HG03103 (cell line): Measurements from ENCODE around the gene STX1B.
"Not testable (repeated sequence)": the region's sequence is repeated elsewhere in the genome, so short reads cannot be mapped to it uniquely, and the experiment has no call there.

Experiments used
- ATAC-seq: cut with Tn5 transposase; IDR thresholded peaks from one replicate; pipeline ENCODE4 v1.9.1; 2021; ENCODE audit warnings: low read depth; ENCODE audit not compliant: unreplicated experiment

The STX1B gene

DNA sequence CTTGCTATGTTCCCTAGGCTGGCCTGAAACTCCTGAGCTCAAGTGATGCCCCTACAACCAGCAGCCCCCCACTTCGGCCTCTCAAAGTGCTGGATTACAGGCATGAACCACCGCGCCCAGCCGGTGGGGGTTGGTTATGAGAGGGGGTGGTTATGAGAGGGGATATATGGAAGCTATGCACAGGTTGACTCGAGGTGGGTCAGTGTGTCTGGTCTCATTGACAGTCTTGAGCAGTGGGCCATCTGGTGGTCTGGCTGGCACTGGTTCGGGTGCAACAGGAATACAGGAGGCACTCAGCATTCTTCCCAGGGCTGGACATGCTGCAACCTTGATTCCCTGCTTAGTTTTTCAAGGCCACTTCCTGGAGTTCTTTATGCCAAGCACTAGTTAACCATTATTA is 5.6 kb upstream of the STX1B start:
- ATAC-seq: no peak

DNA sequence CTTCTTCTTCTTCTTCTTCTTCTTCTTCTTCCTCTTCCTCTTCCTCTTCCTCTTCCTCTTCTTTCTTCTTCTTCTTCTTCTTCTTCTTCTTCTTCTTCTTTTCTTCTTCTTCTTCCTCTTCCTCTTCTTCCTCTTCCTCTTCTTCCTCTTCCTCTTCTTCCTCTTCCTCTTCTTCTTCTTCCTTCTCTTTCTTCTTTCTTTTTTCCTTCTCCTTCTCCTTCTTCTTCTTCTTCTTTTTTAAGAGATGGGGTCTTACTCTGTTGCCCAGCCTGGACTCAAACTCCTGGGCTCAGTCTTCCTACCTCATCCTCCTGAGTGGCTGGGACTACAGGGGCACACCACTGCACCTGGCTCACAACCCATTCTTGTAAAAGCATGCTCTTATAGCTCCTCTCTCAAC is 2.9 kb upstream of the STX1B start:
- not testable (repeated sequence) for ATAC-seq

DNA sequence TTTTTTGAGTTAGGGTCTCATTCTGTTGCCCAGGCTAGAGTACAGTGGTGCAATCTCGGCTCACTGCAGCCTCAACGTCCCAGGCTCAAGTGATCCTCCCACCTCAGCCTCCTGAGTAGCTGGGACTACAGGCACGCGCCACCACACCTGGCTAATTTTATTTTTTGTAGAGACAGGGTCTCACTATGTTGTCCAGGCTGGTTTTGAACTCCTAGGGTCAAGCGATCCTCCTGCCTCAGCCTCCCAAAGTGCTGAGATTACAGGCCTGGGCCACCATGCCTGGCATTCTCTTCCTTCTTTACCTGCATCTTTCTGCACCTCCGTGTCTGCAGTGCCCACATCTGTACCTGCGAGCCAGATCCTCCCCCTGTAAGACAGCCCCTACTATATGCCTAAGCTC is 1.4 kb upstream of the STX1B start:
- not testable (repeated sequence) for ATAC-seq

DNA sequence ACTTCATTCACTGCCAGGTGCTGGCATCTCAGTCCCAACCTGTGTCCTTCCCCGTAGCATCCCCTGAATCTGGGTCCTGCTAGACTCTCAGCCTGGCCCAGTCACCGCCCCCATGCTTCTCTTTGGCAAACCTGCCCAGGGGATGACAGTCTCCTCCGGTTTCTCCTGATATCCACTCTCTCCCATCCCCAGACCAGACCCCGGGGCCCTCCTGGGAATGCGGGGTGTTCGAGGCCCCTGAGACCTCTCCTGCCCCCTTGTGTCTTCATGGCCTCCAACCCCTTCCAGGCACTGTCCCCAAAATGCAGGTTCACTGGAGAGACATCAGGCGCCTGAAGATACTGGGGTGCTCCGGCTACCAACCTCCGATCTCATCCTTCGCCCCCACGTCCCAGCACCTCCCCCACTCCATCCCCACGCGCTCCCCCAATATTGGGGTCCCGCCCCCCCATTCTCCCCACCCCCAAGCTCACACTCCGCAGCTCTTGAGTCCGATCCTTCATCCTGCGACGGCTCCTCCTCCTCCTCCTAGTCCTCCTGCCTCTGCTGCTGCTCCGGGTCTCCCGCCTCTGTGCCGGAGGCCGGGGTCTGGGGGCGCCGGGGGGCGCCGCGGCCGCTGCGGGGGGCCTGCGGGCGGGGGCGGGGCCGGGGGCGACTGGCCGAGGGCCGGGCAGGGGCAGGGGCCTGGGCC is 399 bp downstream of the STX1B start:
- ATAC-seq: no peak

DNA sequence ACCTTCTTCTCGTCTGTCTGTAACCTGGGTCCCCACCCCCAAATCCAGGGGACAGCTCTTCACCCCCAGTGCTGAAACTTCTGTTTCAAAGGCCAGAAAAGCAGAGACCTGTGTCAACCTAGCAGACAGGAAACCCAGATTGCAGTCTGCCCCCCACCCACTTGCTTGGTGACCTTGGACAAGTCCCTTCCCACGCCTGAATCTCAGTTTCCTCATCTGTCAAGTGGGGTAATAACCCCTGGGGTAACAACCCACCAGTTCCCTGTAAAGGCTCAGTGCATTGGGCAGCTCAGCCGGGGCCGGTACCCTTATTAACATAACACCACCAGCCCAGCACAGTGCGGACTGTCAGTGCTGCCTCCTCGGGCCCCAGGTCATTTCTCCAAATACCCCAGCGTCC is 1.3 kb downstream of the STX1B start:
- ATAC-seq: no peak

DNA sequence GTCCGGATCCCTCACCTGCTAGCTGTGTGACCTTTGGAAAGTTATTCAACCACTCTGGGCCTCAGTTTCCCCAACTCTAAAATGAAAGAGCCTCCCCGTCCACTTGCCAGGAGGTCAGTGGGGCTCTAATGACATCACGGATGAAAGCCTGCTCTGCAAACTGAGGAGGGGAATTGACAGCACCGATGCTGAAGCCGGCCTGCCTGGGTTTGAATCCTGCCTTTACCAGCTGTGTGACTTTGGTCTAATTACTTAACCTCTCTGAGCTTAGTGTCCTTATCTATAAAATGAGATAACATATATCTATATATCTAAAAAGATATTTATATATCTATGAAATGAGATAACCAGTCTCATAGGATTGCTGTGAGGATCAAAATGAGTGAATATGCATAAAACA is 1.9 kb downstream of the STX1B start:
- no peak for ATAC-seq

DNA sequence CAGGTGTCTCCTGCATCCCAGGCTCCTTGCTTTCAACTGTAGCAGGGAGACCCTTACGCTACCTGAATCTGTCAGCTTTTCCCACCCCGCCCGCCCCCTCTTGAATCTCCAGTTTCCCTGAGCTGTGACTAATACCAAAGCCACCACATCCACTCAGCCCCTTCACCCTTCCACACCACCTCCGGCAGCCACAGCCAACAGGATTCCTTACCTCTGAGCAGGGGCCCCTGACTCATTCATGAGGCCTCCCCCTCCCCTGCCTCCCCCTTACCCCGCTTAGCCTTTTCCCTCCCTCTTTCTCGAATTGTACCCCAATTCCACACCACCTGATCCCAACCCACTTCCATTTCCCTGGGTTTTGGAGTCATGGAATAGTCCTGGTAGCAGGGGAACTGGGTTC is 2.3 kb downstream of the STX1B start:
- ATAC-seq: no peak

DNA sequence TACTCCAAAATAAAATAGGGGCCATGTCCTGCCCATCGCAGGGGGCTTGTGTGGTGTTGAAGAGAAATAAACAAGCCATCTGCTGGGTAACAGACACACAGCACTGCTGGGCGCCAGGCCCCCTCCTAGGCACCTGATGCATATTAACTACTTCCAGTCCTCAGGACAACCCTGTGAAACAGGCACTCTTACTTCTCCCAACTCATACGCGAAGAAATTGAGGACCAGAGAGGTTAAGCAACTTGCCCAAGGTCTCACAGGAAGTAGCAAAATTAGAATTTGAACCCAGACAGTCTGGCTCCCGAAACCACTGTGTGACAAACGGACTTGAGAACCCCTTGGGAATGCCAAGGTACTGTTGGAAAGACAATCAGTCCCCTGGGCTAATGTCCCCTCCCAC is 2.8 kb downstream of the STX1B start:
- ATAC-seq: no peak

DNA sequence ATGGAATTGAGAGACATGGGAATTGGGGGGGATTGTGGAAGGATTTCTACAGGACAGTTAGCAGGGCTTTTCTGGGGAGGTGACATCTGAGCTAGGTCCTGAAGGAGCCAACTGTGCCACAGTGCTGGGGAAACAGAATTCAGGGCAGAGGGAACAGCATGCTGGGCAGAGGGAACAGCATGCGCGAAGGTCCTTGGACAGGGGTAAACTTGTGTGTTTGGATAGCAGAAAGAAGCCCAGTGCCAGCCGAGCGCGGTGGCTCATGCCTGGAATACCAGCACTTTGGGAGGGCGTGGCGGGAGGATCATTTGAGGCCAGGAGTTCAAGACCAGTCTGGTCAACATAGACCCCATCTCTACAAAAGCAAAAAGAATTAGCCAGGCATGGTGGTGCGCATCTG is 3.8 kb downstream of the STX1B start:
- ATAC-seq: no peak

DNA sequence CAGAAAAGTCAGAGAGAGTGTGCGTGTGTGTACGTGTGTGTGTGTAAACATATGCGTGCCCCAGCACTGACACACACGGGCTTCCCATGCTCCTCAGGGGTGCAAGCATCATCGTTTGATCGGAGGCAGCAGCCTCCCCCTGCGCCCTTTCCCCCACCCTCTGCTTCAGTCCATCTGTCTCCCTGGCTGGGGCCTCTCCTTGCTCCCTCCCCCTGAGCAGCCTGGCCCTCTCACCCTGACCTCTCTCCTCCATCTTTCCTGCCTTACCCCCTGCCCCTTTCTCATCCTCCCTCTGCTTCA is 4.4 kb downstream of the STX1B start:
- no peak for ATAC-seq

DNA sequence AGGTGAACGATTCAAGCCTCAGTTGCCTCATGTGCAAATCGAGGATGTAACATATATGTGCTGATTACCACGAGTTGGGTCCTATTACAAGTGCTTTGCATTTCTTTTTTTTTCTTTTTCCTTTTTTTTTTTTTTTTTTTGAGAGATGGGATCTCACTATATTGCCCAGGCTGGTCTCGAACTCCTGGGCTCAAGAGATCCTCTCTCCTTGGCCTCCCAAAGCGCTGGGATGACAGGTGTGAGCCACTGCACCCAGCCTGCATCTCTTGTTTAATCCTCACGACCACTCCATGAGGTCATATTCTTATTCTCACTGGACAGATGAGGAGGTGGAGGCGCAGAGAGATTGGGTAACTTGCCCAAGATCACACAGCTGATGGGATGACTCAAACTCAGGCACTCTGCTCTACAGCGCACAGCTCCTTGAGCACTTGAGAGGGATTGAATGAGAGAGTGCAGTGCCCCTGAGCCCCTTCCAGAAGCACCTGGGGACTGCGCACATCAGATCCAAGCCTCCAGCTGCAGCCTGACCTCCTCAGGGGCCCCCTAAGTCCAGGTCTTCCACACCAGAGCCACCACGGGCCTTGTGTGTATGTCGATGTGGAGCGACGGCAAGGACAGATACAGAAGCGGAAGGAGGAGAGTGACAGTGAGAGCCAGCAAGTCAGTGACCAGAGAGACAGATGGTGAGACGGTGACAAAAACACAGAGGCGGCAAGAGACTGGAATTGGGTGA is 4.9 kb downstream of the STX1B start:
- ATAC-seq: no peak

DNA sequence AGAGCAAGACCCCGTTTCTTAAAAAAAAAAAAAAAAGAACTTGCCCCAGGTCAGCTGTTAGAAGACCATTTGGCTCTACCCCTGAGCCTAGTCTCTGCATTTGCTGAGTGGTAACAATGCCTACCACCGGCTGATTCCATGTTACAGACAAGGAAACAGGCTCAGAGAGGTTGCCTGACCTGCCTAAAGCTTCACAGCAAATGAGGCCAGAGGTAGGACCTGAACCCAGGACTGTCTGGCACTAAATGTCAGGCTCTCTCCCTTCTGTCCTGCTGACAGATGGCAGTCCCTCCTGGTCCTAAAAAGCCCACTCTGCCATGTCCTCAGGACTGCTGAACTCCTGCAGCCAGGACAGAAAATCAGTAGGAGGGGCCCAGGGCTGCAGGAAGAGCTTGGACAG is 5.8 kb downstream of the STX1B start:
- ATAC-seq: no peak

DNA sequence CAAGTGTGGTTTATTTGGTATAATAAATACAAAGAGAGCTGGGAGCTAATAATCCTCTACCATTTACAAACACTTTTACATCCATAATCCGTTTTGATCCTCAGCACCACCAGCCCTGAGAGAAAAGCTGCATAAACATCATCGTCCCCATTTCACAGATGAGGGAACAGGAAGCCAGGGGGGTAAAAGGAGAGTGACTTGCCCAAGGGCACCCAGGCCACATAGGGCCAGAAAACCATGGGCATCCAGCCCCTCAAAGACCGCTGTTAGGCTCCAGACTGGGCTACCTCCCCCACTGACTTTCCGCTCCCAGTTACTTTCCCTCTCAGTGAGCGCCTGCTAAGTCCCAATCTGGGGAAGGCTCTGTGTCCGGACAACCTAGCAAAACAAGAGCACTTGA is 6.7 kb downstream of the STX1B start:
- ATAC-seq: no peak

DNA sequence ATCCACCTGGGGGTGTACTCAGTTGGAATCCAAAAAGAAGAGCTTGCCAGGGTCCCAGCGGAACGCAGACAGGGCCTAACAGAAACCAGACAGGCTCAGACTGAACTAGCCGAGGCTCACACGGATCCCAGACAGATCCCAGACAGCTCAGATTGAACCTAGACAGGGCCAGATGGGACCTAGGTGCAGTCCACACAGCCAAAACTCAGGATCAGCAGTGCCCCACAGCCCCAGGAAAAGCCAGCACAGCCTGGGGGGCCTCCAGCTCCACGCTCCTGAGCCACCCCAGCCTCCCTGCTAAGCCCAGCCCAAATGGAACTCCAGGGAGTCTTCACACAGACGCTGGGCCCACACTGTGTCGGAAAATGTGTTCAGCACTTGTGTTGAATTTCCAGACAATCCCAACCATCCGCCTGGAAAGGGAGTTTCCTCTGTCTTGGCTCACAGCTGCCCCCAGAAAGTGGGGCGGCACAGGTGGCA is 7.5 kb downstream of the STX1B start:
- no peak for ATAC-seq

DNA sequence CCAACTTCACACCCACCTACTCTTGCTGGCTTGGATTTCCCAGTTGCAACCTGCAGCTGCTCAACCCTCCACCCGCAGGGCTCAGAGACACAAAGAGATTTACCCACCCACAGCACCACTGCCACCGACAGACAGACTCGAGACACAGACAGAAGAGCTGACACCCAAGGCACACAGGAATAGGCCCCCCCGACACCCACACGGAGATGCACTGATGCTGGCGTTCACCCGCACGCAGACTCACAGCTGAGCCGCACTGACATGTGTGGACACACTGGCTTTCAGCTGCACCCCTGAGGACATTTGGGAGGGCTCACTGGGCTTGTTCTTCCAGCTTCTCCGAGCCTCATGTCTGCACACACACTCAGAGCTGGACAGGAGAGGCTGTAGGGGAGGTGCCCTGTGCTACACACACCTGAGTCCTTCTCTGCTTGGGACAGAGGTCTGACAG is 8.2 kb downstream of the STX1B start:
- ATAC-seq: no peak

DNA sequence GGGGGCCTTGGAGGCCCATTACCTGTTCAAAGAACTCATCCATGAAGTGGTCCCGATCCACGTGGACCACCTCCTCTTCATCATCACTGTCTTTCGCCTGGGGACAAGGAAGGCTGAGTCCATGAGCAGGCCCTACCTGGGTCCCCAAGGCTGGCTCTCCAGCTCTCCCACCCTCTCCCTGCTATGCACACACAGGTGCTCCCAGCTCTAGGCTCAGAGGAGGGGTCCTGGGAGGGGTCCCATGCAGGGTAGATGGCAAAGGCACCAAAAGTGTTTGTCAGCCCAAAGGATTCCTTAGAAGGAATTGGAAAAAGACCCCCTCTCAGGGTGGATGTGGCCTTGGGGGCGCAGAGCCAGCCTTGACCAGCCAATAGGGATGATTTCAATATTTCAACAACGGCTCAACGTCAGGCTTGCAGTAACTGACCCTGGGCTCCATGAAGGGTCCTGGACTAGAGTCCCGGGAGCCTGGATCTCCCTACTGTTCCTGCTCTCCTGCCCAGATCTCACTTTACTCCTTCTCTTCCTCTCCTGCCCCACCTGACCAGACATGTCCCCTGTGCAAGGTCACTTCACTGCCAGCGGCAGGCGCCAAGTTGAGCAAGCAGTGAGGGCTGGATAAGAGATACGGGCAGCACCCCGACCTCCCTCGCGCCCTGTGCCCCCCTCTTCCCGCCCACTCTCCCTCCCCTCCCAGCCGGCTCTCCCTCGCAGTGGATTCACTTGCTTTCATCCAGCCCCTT is 8.8 kb downstream of the STX1B start:
- ATAC-seq: no peak

DNA sequence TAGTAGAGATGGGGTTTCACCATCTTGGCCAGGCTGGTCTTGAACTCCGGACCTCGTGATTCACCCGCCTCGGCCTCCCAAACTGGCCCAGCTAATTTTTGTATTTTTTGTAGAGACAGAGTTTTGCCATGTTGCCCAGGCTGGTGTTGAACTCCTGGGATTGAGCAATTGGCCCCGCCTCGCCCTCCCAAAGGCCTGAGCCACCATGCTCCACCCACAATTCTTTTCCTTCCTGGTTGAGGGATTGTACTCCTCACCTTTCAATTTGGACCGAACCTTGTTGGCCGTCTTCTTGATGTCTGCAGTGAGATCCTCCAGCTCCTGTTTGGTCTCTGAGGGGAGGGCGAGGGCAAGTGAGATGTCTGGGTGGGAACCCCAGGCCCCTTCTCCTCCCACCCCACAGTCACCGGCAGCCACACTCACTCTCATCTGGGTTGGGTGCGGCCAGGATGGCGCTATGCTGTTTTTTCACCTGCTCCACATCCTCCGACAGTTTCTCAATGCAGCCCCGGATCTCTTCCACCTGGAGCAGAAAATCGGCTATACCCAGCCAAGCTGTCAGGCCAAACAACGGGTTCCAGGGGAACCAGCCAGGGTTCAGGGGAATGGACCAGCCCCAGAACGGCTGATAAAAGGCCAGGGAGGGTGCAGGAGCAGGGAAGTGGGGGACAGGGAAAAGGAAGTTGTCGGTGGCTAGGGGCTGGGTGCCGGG is 9.6 kb downstream of the STX1B start:
- ATAC-seq: no peak

DNA sequence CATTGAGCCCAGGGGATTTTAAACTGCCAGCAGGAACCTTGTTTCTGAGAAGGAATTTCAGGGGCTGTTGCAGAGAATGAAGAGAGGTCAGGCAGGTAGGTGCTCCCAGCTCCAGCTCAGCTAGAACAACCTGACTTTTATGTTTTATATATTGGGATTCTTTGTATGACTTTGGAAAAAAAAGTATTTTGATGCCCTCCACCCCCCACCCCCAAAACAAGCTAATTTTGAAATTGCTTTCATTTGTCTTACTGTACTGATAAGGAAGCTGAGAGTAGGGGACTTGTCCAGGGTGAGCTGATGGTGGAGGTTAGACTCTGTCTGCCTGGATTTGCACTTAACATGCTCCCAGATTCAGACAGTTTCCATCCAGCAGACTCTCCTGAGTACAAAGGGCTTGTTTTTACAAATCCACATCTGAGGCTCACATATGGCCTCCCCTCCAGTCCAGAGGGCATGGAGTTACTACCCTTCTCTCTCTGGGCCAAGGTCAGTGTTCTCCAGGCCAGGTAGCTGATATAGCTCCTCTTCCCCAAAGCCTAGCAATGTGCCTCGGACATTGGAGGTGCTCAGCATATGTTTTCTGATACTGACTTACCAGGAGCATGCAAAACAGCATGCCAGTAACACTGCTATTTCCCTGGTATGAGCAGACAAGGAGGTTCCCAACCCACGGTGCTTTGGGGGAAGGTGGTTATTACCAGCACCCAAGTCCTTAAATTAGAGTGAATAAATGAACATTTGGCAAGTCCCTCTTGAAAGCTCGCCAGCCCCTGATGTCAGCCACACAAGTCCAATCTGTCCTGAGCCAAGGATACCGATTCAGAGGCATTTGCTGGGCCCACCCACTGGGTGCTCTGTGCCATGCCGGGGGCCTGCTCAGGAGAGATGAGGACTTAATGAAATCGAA is 11.3 kb downstream of the STX1B start:
- no peak for ATAC-seq

DNA sequence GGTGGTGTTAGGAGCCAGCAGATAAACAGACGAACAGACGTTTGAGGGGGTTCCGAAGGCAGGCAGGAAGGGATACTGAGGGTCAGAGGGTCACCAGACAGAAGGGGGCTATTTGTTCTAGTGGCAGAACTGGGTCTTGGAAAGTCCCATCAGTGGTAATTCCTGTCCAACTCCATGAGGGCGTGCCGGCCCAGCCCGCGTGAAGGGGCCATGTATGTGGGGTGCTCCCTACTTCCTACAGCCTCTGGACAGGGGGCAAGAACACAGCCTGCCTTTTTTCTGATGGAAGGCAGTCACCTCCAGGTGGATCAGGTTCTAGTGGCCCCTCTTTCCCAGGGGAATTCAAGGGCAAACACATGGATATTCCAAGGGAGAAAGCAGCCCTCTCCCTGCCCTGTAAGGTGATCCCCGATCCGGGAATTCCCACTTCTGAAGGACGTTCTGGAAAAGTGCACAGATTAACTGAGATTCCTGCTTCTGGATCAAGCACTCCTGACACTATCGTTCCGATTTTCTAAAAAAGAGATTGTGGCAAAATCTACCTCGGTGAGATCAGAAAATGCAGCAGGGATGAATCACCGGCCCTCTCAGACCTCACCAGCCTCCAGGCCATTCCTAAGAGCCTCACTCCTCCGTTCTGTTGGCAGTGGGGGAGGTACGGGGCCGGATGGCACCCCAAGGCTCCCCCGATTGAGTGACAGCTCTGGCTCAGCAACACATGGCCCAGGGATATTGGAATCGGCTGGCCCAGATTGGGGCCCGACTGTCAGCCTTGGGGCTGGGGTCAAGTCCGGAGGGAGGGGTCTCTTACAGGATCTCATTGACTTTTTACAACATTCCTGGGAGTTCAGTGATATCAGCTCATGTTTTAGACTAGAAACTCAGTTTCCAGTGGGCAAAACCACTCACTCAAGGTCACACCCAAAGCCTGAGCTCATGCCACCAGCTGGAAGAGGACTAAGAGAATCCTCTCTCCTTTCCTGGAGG is 12.4 kb downstream of the STX1B start:
- no peak for ATAC-seq
